Tibial artery (tissue), 4 donors: Measurements from ENCODE around the gene NLE1.

ENCODE experiments used
- DNase-seq, 2 donors: peaks; one replicate each; pipeline ENCODE4 v3.0.0-alpha.2; 2019
- H3K27ac ChIP-seq, 2 donors: fragments of 200-600 bp; sonication (generic) in 1 of 2; 1 replicate in 1 of 2; 2 replicates in 1 of 2; pipeline ENCODE4 v1.5.1; 2018 to 2019; ENCODE audit warnings: mild to moderate bottlenecking in 1 of 2
- H3K27me3 ChIP-seq, 2 donors: fragments of 200-600 bp; sonication (generic) in 1 of 2; one replicate each; pipeline versions ENCODE4 v1.5.1 to v1.6.0; 2016 to 2019
- H3K36me3 ChIP-seq, 3 donors: fragments of 200-600 bp; sonication (generic) in 2 of 3; one replicate each; pipeline ENCODE4 v1.5.1; 2016 to 2019; ENCODE audit warnings: mild to moderate bottlenecking in 2 of 3
- H3K4me1 ChIP-seq, 4 donors: fragments of 200-600 bp; sonication (generic) in 2 of 4; 1 replicate in 3 of 4; 2 replicates in 1 of 4; pipeline ENCODE4 v1.5.1; 2016 to 2019
- H3K4me3 ChIP-seq, 2 donors: fragments of 200-600 bp; sonication (generic) in 1 of 2; 1 replicate in 1 of 2; 2 replicates in 1 of 2; pipeline ENCODE4 v1.5.1; 2018 to 2019; ENCODE audit warnings: mild to moderate bottlenecking in 2 of 2
- H3K9me3 ChIP-seq, 3 donors: fragments of 200-600 bp; sonication (generic) in 1 of 3; one replicate each; pipeline ENCODE4 v1.5.1; 2016 to 2019
- intact Hi-C: fragments of 100-400 bp; cut with DNase I; formaldehyde crosslinking; loops from one replicate; pipeline ENCODE4 v1.15.0; 2023; ENCODE audit warnings: low total_unique reads
- TF ChIP-seq, protein P1 (sequence below), 2 experiments: fragments of 200-600 bp in 1 of 2; fragments of 450-650 bp in 1 of 2; IDR thresholded peaks; one replicate each; pipeline ENCODE4 v1.5.1; 2017 to 2019; ENCODE audit warnings: antibody characterized with exemption in 2 of 2, mild to moderate bottlenecking in 1 of 2, moderate library complexity in 1 of 2

NLE1 gene

DNA sequence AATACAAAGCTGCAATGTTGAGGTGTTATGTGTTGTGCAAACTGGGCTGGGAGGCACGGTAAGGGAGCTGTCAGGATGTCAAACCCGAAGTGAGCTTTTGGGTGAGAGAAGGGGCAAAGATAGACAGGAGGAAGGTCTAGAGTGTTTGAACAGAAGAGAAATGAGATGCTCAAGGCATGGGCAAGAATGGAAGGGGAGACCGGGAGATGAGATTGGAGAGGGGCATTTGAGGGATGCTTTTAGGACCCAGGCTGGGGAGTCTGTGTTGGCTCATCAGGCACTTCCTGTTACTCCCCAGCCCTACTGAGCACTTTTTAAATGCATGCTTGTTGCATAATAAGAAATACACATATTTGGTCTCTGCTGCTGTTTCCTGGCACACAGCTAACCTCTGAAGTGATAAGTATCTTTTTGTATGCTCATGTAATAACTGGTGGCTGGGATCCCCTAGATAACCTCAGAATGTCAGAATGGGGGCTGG, 19.2 kb upstream of the NLE1 start:
- Histone ChIP-seq H3K4me3 (no peak overlapping the region), H3K9me3 (no peaks in the 10 kb centered on the region), H3K27me3 (peaks cover 0 to 7% of the 10 kb centered on the region in 2 donors), H3K4me1 (no peaks in the 10 kb centered on the region), H3K27ac (no peak overlapping the region), H3K36me3 (no peaks in the 10 kb centered on the region)
- DNase-seq, result peak in 1 of 2 donors; percentile 1
- intact Hi-C loops, result no loop called here
- TF ChIP-seq, protein P1, sequence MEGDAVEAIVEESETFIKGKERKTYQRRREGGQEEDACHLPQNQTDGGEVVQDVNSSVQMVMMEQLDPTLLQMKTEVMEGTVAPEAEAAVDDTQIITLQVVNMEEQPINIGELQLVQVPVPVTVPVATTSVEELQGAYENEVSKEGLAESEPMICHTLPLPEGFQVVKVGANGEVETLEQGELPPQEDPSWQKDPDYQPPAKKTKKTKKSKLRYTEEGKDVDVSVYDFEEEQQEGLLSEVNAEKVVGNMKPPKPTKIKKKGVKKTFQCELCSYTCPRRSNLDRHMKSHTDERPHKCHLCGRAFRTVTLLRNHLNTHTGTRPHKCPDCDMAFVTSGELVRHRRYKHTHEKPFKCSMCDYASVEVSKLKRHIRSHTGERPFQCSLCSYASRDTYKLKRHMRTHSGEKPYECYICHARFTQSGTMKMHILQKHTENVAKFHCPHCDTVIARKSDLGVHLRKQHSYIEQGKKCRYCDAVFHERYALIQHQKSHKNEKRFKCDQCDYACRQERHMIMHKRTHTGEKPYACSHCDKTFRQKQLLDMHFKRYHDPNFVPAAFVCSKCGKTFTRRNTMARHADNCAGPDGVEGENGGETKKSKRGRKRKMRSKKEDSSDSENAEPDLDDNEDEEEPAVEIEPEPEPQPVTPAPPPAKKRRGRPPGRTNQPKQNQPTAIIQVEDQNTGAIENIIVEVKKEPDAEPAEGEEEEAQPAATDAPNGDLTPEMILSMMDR (IDR thresholded peaks at IDR 0.05), result no peak

DNA sequence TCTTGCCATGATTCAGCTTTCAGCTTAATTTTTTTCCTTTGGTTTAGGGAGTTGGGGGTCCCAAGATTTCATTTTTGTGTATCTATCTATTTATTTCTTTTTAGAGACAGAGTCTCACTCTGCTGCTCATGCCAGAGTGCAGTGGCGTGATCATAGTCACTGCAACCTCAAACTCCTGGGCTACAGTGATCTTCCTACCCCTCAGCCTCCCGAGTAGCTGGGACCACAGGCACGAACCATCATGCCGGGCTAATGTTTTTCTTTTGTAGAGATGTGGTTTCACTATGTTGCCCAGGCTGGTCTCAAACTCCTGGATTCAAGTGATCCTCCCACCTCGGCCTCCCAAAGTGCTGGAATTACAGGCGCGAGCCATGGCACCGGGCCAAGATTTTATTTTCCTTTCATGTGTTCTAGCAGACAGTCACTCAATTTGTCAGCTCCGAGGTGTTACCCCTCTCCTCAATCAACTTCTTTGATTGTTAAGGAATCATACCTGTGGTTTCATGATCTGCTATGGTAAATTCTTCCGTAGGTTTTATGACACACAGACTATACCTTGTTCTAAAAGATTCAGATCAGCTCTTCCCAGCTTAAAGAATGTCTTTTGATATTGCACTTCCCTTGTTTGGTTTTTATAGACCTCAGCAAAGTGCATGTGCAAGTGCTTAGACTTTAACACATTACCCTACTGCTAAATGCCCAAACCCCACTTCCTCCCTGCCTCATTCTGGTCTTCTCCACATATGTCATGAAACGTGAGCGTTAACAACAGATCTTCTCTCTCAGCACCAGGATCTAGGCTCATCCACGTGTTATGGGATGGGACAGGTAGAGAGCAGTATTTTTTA, 18.5 kb upstream of the NLE1 start:
- Histone ChIP-seq H3K27ac (no peak overlapping the region), H3K27me3 (peaks cover 0 to 7% of the 10 kb centered on the region in 2 donors), H3K36me3 (no peaks in the 10 kb centered on the region), H3K9me3 (no peaks in the 10 kb centered on the region), H3K4me1 (no peaks in the 10 kb centered on the region), H3K4me3 (no peak overlapping the region)
- peak in 1 of 2 donors; percentile 29 for DNase-seq
- intact Hi-C loops, result no loop called here
- TF ChIP-seq, protein P1 (IDR thresholded peaks at IDR 0.05), result no peak

DNA sequence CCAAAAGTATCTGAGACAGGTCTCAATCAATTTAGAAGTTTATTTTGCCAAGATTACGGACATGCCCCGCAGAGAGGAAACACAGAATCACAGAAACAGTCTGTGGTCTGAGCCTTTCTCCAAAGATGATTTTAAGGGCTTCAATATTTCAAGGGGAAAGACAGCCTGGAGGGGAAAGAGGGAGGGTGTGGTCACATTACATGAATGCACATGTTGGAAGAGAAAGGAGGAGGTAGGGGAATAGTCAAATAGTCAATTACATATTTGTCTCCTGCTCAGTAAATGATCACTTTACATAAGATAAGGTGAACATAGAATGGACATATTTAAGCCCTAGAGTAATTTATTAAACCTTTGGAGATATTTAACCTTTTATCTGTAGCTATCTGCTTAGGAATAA, 17.8 kb upstream of the NLE1 start:
- Histone ChIP-seq H3K9me3 (no peaks in the 10 kb centered on the region), H3K36me3 (no peaks in the 10 kb centered on the region), H3K27ac (no peak overlapping the region), H3K4me3 (no peak overlapping the region), H3K27me3 (peaks cover 0 to 8% of the 10 kb centered on the region in 2 donors), H3K4me1 (no peaks in the 10 kb centered on the region)
- TF ChIP-seq, protein P1 (IDR thresholded peaks at IDR 0.05), result no peak
- intact Hi-C loops, result no loop called here
- no peak for DNase-seq

DNA sequence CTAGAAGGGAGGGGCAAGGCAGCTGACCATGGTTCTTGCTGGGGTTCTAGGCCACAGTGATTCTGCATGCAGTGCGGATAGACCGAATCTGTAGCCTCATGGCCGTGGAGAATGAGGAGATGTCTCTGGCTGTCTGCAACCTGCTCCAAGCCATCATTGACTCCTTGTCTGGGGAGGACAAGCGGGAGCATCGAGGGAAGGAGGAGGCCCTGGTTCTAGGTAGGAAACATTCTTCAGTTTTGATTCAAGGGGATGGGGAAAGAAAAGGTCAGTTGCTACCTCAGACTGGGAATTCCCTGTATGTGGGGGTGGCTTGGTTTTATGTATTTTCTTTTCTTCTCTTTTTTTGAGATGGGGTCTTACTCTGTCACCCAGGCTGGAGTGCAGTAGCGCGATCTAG, 13.1 kb upstream of the NLE1 start:
- intact Hi-C loops, result no loop called here
- H3K36me3 ChIP-seq, result no peaks in the 10 kb centered on the region
- TF ChIP-seq, protein P1 (IDR thresholded peaks at IDR 0.05), result no peak

DNA sequence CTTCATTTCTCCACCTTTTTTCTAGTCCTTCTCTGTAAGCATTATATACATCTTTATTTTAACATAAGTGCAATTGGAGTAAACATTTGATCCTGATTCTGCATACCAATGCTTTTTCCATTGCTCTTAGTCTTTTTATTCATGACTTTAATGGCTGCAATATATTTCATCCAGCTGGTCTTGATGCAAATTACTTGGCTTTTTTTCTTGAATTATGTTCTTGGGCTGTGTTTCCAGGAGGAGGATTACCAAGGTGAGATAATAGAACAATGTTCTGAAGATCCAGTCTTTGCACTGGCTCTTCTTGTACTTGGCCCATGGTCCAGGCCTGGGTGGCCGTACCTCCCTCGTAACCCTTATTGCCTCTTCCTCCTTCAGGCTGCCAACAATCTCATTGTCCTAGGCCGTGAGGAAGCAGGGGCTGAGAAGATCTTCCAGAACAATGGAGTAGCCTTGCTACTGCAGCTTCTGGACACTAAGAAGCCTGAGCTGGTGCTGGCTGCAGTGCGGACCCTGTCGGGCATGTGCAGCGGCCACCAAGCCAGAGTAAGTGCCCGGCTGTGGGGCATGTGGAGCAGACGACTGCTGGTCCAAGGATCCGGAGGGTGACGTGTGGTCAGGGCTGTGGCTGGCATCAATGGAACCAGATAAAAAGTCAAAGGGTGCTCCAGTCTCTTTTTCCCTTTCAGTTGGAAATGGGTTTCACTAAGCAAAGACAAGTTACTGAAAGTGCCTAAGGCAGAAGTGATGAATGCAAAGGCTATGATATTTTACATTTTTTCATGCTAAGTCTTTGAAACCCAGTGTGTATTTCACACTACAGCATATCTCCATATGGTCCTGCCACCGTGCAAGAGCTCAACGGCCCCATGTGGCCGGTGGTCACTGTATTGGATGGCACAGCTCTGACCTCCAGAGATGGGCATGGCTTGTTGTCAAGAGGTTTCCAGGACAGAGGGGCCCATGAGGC, 12.4 kb upstream of the NLE1 start:
- intact Hi-C loops, result no loop called here
- Histone ChIP-seq H3K27ac (no peak overlapping the region), H3K9me3 (no peaks in the 10 kb centered on the region), H3K4me1 (no peaks in the 10 kb centered on the region), H3K36me3 (no peaks in the 10 kb centered on the region), H3K4me3 (no peak overlapping the region), H3K27me3 (peaks cover 0 to 6% of the 10 kb centered on the region in 2 donors)
- DNase-seq, result peak in 1 of 2 donors; percentile 37
- TF ChIP-seq, protein P1 (IDR thresholded peaks at IDR 0.05), result no peak

More for the DNA sequence above, 13.1 kb upstream of the NLE1 start:
- H3K9me3 ChIP-seq, result no peaks in the 10 kb centered on the region
- H3K27ac ChIP-seq, result no peak overlapping the region
- H3K27me3 ChIP-seq, result peaks cover 0 to 4% of the 10 kb centered on the region in 2 donors
- no peak overlapping the region for H3K4me3 ChIP-seq
- no peak for DNase-seq
- no peaks in the 10 kb centered on the region for H3K4me1 ChIP-seq
